CD14-positive monocyte (primary cell): ENCODE measurements around the gene SPTBN4. TPM values are rescaled to one million over a fixed set of nuclear protein-coding genes. Genes with fewer than 3 reads are reported as not detected.
A peak's percentile ranks its signal among the peaks of the same experiment; 100 is the strongest.

ENCODE experiments used
- DNase-seq, 3 donors: peaks; one replicate each; pipeline ENCODE4 v3.0.0-alpha.2; 2011 to 2022
- H2AFZ ChIP-seq: 2 replicates; pipeline ENCODE4 v1.6.0; 2012; ENCODE audit warnings: mild to moderate bottlenecking, low read depth, low read length, inconsistent platforms; ENCODE audit not compliant: insufficient read depth, poor library complexity, severe bottlenecking
- H3K27ac ChIP-seq, 2 donors: 1 replicate in 1 of 2; 2 replicates in 1 of 2; pipeline ENCODE4 v1.5.1; 2012 to 2013; ENCODE audit warnings: low read length in 2 of 2, control low read depth in 1 of 2, inconsistent platforms in 1 of 2, low read depth in 1 of 2, mild to moderate bottlenecking in 1 of 2
- H3K27me3 ChIP-seq, 2 donors: one replicate each; pipeline versions ENCODE4 v1.6.0 to v1.6.1; 2011 to 2013; ENCODE audit warnings: low read length in 2 of 2; ENCODE audit not compliant: control insufficient read depth in 2 of 2, insufficient read depth in 2 of 2
- H3K36me3 ChIP-seq, 2 donors: replicated peaks in 1 of 2; 1 replicate in 1 of 2; 2 replicates in 1 of 2; pipeline versions ENCODE4 v1.5.1 to v1.6.1; 2012 to 2013; ENCODE audit warnings: low read length in 2 of 2, control low read depth in 1 of 2, inconsistent platforms in 1 of 2, mild to moderate bottlenecking in 1 of 2; ENCODE audit not compliant: insufficient read depth in 2 of 2, control insufficient read depth in 1 of 2
- H3K4me1 ChIP-seq, 2 donors: 1 replicate in 1 of 2; 2 replicates in 1 of 2; pipeline versions ENCODE4 v1.5.1 to v1.6.1; 2012 to 2013; ENCODE audit warnings: low read length in 2 of 2, control low read depth in 1 of 2, inconsistent platforms in 1 of 2, mild to moderate bottlenecking in 1 of 2, moderate library complexity in 1 of 2; ENCODE audit not compliant: insufficient read depth in 2 of 2, control insufficient read depth in 1 of 2
- H3K4me2 ChIP-seq: replicated peaks from 2 replicates; pipeline ENCODE3; 2012; ENCODE audit warnings: low read length, moderate library complexity, mild to moderate bottlenecking; ENCODE audit not compliant: poor library complexity, severe bottlenecking; ENCODE audit errors: extremely low read depth
- H3K4me3 ChIP-seq, 3 experiments: fragments of 200-600 bp in 1 of 3; sonication (generic) in 1 of 3; replicated peaks in 1 of 3; 1 replicate in 2 of 3; 2 replicates in 1 of 3; pipeline ENCODE4 v1.5.1; 2011 to 2013; ENCODE audit warnings: low read length in 3 of 3, mild to moderate bottlenecking in 3 of 3, control low read depth in 2 of 3, low read depth in 2 of 3, inconsistent platforms in 1 of 3, moderate library complexity in 1 of 3
- H3K79me2 ChIP-seq: 2 replicates; pipeline ENCODE4 v1.6.0; 2012; ENCODE audit warnings: mild to moderate bottlenecking, control low read depth, inconsistent platforms, low read length, moderate library complexity; ENCODE audit not compliant: insufficient read depth
- H3K9ac ChIP-seq: 2 replicates; pipeline ENCODE4 v1.6.0; 2017; ENCODE audit warnings: low read length, mild to moderate bottlenecking; ENCODE audit not compliant: insufficient read depth, poor library complexity, severe bottlenecking
- H3K9me3 ChIP-seq, 2 donors: replicated peaks in 1 of 2; 1 replicate in 1 of 2; 2 replicates in 1 of 2; pipeline versions ENCODE4 v1.5.1 to v1.6.1; 2012 to 2013; ENCODE audit warnings: low read length in 2 of 2, control low read depth in 1 of 2; ENCODE audit not compliant: control insufficient read depth in 1 of 2, insufficient read depth in 1 of 2
- H4K20me1 ChIP-seq: 2 replicates; pipeline ENCODE4 v1.6.0; 2012; ENCODE audit warnings: mild to moderate bottlenecking, low read length, control low read depth, moderate library complexity; ENCODE audit not compliant: insufficient read depth
- H3K27ac Mint-ChIP-seq, 7 donors: one replicate each; pipeline ENCODE4 v1.8.0; 2020; ENCODE audit warnings: mild to moderate bottlenecking in 7 of 7, mixed read lengths in 7 of 7, moderate library complexity in 6 of 7, inconsistent platforms in 2 of 7
- H3K27me3 Mint-ChIP-seq, 3 donors: one replicate each; pipeline ENCODE4 v1.8.0; 2021 to 2022; ENCODE audit warnings: low read depth in 3 of 3, mild to moderate bottlenecking in 3 of 3, mixed read lengths in 3 of 3, moderate library complexity in 3 of 3, inconsistent platforms in 1 of 3
- H3K36me3 Mint-ChIP-seq, 2 donors: one replicate each; pipeline ENCODE4 v1.8.0; 2020; ENCODE audit warnings: mixed read lengths in 2 of 2, inconsistent platforms in 1 of 2, mild to moderate bottlenecking in 1 of 2
- H3K4me1 Mint-ChIP-seq: one replicate; pipeline ENCODE4 v1.8.0; 2020; ENCODE audit warnings: mild to moderate bottlenecking, mixed read lengths
- H3K4me3 Mint-ChIP-seq, 2 donors: one replicate each; pipeline ENCODE4 v1.8.0; 2020; ENCODE audit warnings: mild to moderate bottlenecking in 2 of 2, mixed read lengths in 2 of 2, moderate library complexity in 1 of 2
- H3K9me3 Mint-ChIP-seq, 7 donors: one replicate each; pipeline ENCODE4 v1.8.0; 2020 to 2022; ENCODE audit warnings: mixed read lengths in 7 of 7, mild to moderate bottlenecking in 6 of 7, moderate library complexity in 6 of 7, inconsistent platforms in 2 of 7
- WGBS: methylation state at CpG from one replicate; pipeline ENCODE4 v1.1.5; 2013; ENCODE audit warnings: missing lambda C conversion rate; ENCODE audit not compliant: insufficient coverage; 5-methylcytosine and 5-hydroxymethylcytosine counted together
- intact Hi-C, 2 donors: fragments of 100-400 bp; cut with micrococcal nuclease; formaldehyde crosslinking; loops; one replicate each; pipeline versions ENCODE4 v1.15.0 to v1.15.1; 2023
- polyA plus RNA-seq, 3 donors: library from polyadenylated mRNA; depleted of rRNA in 1 of 3; unstranded in 2 of 3; stranded (reverse) in 1 of 3; fragments of 300-500 nt in 2 of 3; fragments of >200 nt in 1 of 3; fragmentation: Illumina TruSeq in 2 of 3; gene quantifications; 1 replicate in 2 of 3; 2 replicates in 1 of 3; pipeline ENCODE4 v1.2.3, GENCODE V29; 2012 to 2021
- TF ChIP-seq, protein P1 (sequence below): fragments of 200-600 bp; IDR thresholded peaks from one replicate; pipeline ENCODE4 v1.8.0; 2022; ENCODE audit warnings: antibody characterized with exemption, mild to moderate bottlenecking

Gene SPTBN4
- polyA plus RNA-seq, 3 donors: 0.07 TPM; not detected in 2

DNA sequence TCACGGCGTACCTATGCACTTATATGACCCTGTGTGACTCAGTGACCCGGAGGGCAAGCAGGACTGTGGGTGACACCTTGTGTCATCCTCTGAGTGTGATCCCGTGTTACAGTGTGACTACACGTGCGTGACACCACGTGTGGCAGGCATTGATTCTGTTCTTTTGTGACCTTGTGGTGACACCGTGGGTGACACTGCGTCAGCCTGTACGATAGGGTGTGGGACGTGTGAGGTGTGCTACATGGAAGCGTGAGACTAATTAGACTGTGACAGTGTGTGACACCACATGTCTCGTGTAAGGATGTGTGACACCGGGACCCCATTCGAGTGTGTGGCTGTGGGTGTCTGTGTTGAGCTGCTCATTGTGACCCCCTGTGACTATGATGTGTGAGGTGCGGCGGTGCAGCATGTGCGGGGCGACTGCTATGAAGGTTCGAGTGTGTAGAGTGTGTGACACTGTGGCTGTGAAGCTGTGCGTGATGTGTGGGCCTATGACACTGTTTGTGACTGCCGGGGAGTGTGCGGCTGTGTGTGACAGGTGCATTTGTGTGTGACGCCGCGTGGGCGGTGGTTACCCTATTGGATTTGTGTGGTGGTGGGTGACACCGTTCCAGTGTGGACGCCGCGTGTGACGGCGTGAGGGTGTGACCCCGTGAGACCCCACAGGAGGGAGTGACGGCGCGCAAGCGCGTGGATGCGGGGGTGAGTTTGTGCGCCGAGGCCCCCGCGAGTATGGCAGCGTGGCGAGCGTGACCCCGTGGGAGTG is 399 bp upstream of the SPTBN4 start:
- Histone ChIP-seq H3K27me3 (peaks cover 13 to 24% of the 10 kb centered on the region in 2 donors), H3K27ac (peak overlapping the region; percentile 91 to 96), H3K4me3 (peak overlapping the region in 2 of 3 experiments; percentile 19 to 84), H3K36me3 (no peaks in the 10 kb centered on the region), H4K20me1 (peaks cover 5% of the 10 kb centered on the region), H3K9me3 (no peaks in the 10 kb centered on the region), H3K4me1 (peaks cover 50 to 63% of the 10 kb centered on the region in 2 donors), H3K9ac (peak overlapping the region; percentile 89), H3K79me2 (peaks cover 27% of the 10 kb centered on the region), H2AFZ (no peak overlapping the region), H3K4me2 (peak overlapping the region; percentile 89)
- Mint-ChIP-seq H3K4me1 (peaks cover 53% of the 10 kb centered on the region), H3K36me3 (peaks cover 5 to 10% of the 10 kb centered on the region in 2 donors), H3K4me3 (peak overlapping the region; percentile 90 to 96), H3K9me3 (peaks cover 2 to 10% (median 6%) of the 10 kb centered on the region in 7 donors), H3K27me3 (peaks cover 27 to 33% (median 33%) of the 10 kb centered on the region in 3 donors), H3K27ac (peak overlapping the region; percentile 72 to 99 (median 95))
- DNase-seq: peak; percentile 96 to 100 (median 98)
- intact Hi-C loops: loop anchor here (5.0 to 10.0 kb wide), 2 partner anchors 102 to 106 kb away; no protein-coding TSS in a partner anchor
- 10% methylated on average over 48 of the region's 48 CpGs for WGBS
- TF ChIP-seq, protein P1, sequence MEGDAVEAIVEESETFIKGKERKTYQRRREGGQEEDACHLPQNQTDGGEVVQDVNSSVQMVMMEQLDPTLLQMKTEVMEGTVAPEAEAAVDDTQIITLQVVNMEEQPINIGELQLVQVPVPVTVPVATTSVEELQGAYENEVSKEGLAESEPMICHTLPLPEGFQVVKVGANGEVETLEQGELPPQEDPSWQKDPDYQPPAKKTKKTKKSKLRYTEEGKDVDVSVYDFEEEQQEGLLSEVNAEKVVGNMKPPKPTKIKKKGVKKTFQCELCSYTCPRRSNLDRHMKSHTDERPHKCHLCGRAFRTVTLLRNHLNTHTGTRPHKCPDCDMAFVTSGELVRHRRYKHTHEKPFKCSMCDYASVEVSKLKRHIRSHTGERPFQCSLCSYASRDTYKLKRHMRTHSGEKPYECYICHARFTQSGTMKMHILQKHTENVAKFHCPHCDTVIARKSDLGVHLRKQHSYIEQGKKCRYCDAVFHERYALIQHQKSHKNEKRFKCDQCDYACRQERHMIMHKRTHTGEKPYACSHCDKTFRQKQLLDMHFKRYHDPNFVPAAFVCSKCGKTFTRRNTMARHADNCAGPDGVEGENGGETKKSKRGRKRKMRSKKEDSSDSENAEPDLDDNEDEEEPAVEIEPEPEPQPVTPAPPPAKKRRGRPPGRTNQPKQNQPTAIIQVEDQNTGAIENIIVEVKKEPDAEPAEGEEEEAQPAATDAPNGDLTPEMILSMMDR: no peak

DNA sequence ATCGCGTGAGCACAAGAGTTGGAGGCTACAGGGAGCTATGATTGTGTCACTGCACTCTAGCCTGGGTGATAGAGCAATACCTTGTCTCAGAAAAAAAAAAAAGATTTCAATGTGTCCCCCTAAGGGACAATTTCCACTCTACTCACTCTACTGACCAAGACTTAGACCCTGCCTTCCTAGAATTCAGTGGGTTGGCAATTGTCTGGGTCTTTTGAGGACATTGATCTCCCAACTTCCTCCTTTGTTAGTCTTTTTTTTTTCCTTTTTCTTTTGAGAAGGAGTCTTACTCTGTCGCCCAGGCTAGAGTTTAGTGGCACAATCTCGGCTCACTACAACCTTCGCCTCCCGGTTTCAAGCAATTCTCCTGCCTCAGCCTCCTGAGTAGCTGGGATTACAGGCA is 2.2 kb downstream of the SPTBN4 start:
- no peak for DNase-seq
- H3K9me3 Mint-ChIP-seq: peaks cover 2 to 10% (median 6%) of the 10 kb centered on the region in 7 donors
- peaks cover 25 to 37% of the 10 kb centered on the region in 2 donors for H3K4me1 ChIP-seq
- H3K27ac ChIP-seq: no peak overlapping the region
- peaks cover 5 to 10% of the 10 kb centered on the region in 2 donors for H3K36me3 Mint-ChIP-seq
- H3K27me3 Mint-ChIP-seq: peaks cover 25 to 33% (median 33%) of the 10 kb centered on the region in 3 donors
- peaks cover 29% of the 10 kb centered on the region for H3K4me1 Mint-ChIP-seq
- no peak overlapping the region for H3K4me3 ChIP-seq
- peaks cover 5% of the 10 kb centered on the region for H4K20me1 ChIP-seq
- no peaks in the 10 kb centered on the region for H3K9me3 ChIP-seq
- no peak overlapping the region for H3K27ac Mint-ChIP-seq
- peaks cover 13% of the 10 kb centered on the region for H3K79me2 ChIP-seq
- H3K9ac ChIP-seq: no peak overlapping the region
- no peaks in the 10 kb centered on the region for H3K36me3 ChIP-seq
- H2AFZ ChIP-seq: no peak overlapping the region
- intact Hi-C loops: loop anchor here (5.0 to 10.0 kb wide), 2 partner anchors 103 to 104 kb away; no protein-coding TSS in a partner anchor
- H3K27me3 ChIP-seq: peaks cover 13 to 24% of the 10 kb centered on the region in 2 donors
- H3K4me2 ChIP-seq: no peak overlapping the region
- TF ChIP-seq, protein P1: no peak
- 93% methylated on average over 3 of the region's 6 CpGs for WGBS
- peak overlapping the region in 1 of 2 donors; percentile 21 for H3K4me3 Mint-ChIP-seq
